ENCODE data around the gene TRIM44. TPM values are rescaled to one million over a fixed set of nuclear protein-coding genes. Genes with fewer than 3 reads are reported as not detected.

TRIM44 gene
- total RNA-seq, 4 donors from 2014 or later = 35.6 to 70.6 (median 43.2) TPM

- H3K27me3 ChIP-seq = no peaks in the 10 kb centered on the region
- H3K4me3 ChIP-seq = no peak overlapping the region
- TF ChIP-seq POLR2AphosphoS5 (IDR thresholded peaks at IDR 0.05) (no peak), CTCF (IDR thresholded peaks at IDR 0.05) (no peak), POLR2A (IDR thresholded peaks at IDR 0.05) (no peak), EP300 (IDR thresholded peaks at IDR 0.05) (no peak)
- H3K4me1 ChIP-seq = peaks cover 0 to 27% (median 0%) of the 10 kb centered on the region in 3 donors
- no peaks in the 10 kb centered on the region for H3K36me3 ChIP-seq
- H3K9me3 ChIP-seq = no peaks in the 10 kb centered on the region
- no peak overlapping the region for H3K27ac ChIP-seq
- WGBS, 2 donors (ENCODE audit: low coverage in 1 of 2) = 57 to 75% methylated on average over 2 to 4 of the region's 4 CpGs
- no peak for ATAC-seq
Measured at GRCh38 chr11:35785287-35786167, 123.0 kb downstream of the TRIM44 start.

DNA sequence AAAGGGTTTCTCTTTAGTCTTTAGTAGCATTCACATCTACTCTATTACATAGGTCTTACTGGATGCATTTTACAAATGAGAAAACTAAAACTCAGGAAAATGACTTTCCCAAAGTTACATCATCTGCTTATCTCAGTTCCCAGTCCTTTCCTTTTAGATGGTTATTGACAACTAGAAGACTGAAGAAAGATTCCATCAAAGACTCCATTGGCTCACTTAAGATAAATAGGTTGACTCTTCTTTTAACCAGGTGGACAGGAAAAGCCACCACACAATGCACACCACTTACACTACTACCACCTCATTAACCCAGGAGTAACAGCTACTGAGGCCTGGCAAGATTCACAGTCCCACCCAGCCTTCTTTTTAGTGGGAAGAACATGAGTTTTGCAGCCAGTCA lies 123.6 kb downstream of the TRIM44 start:
- no peak for ATAC-seq
- no peak for TF ChIP-seq EP300 (IDR thresholded peaks at IDR 0.05)
- no peak for TF ChIP-seq POLR2A (IDR thresholded peaks at IDR 0.05)
- no peak for TF ChIP-seq CTCF (IDR thresholded peaks at IDR 0.05)
- no peak for TF ChIP-seq POLR2AphosphoS5 (IDR thresholded peaks at IDR 0.05)
- no peak overlapping the region for H3K4me3 ChIP-seq
- H3K4me1 ChIP-seq = peaks cover 0 to 20% (median 0%) of the 10 kb centered on the region in 3 donors
- H3K36me3 ChIP-seq = no peaks in the 10 kb centered on the region
- H3K9me3 ChIP-seq = no peaks in the 10 kb centered on the region
- no peak overlapping the region for H3K27ac ChIP-seq
- H3K27me3 ChIP-seq = no peaks in the 10 kb centered on the region

DNA sequence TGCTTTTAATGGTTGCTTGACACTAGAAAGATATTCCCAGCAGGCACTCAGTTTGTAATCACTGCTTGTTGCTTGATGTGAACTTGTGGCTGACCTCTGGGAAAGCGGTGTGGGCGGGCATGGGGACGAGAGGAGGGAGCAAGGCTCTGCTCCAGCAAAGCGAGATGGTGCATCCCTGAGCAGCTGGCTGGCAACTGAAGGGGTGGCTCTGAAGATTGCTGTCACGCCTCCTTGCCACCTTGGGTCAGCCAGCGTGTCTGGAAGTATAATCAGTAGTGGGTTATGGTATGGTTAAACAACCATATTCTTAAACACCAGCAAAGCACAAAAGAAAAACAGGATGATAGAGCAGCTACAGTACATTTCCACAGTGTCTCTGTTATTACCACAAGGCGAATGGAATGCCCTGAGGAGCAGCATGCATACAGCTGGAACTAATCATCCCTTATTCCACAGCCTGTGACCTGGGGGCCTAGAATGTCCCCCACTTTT lies 124.5 kb downstream of the TRIM44 start:
- Histone ChIP-seq H3K27me3 (no peaks in the 10 kb centered on the region), H3K4me1 (peaks cover 0 to 12% (median 0%) of the 10 kb centered on the region in 3 donors), H3K27ac (no peak overlapping the region), H3K36me3 (no peaks in the 10 kb centered on the region), H3K9me3 (no peaks in the 10 kb centered on the region), H3K4me3 (no peak overlapping the region)
- no peak for ATAC-seq
- TF ChIP-seq POLR2A (IDR thresholded peaks at IDR 0.05) (no peak), CTCF (IDR thresholded peaks at IDR 0.05) (no peak), POLR2AphosphoS5 (IDR thresholded peaks at IDR 0.05) (no peak), EP300 (IDR thresholded peaks at IDR 0.05) (no peak)
- 31 to 86% methylated on average over 1 to 2 of the region's 7 CpGs for WGBS, 2 donors (ENCODE audit: low coverage in 1 of 2)

DNA sequence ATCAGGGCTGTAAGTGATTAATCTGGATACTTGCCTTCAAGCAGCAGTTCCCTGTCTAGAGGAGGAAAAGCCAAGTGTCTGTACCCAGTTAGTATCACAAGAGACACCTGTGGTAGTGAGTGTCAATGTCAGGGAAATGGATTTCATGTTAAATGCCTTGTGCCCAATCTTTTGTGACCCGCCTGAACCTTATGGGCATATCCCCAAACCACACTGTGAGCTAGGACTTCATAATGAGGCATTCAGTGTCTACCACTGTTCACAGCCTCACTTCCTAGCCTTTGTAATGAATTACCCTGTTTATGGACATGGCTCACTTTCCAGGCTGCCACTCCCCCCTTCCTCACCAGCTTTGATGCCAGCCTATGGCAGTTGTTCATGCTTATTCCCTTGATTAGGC lies 125.1 kb downstream of the TRIM44 start:
- H3K4me1 ChIP-seq = peaks cover 0 to 11% (median 0%) of the 10 kb centered on the region in 3 donors
- no peak for ATAC-seq
- no peak overlapping the region for H3K4me3 ChIP-seq
- no peaks in the 10 kb centered on the region for H3K36me3 ChIP-seq
- no peaks in the 10 kb centered on the region for H3K9me3 ChIP-seq
- 100% methylated on average over 1 of the region's 1 CpG for WGBS, 2 donors (ENCODE audit: low coverage in 1 of 2)
- no peak overlapping the region for H3K27ac ChIP-seq
- H3K27me3 ChIP-seq = no peaks in the 10 kb centered on the region
- TF ChIP-seq CTCF (IDR thresholded peaks at IDR 0.05) (no peak), EP300 (IDR thresholded peaks at IDR 0.05) (no peak), POLR2AphosphoS5 (IDR thresholded peaks at IDR 0.05) (no peak), POLR2A (IDR thresholded peaks at IDR 0.05) (no peak)
